GM18499 (cell line): ENCODE results near the gene PRKAR2B.
"Not testable (repeated sequence)": the region's sequence is repeated elsewhere in the genome, so short reads cannot be mapped to it uniquely, and the experiment has no call there.

Source experiments
- ATAC-seq: cut with Tn5 transposase; IDR thresholded peaks from one replicate; pipeline ENCODE4 v1.9.1; 2021; ENCODE audit warnings: moderate number of reproducible peaks; ENCODE audit not compliant: insufficient read depth, unreplicated experiment

Gene PRKAR2B

DNA sequence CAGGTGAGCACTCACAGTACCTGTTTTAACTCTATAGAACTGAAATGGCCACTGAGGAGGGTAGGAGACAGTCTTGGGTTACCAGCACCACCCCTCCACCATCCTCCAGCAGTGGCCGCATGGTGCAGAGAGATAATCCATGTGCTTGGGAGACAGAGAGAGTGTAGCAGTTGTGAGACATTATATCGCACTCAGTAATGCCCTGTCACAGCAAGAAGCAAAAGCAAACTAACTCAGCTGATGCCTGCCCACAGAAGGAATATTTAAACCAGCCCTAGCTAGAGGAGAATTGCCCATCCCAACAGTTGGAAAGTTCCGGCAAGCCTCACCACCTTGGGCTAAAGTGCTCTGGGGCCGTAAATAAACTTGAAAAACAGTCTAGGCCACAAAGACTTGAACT is 65.5 kb downstream of the PRKAR2B start:
- no peak for ATAC-seq

DNA sequence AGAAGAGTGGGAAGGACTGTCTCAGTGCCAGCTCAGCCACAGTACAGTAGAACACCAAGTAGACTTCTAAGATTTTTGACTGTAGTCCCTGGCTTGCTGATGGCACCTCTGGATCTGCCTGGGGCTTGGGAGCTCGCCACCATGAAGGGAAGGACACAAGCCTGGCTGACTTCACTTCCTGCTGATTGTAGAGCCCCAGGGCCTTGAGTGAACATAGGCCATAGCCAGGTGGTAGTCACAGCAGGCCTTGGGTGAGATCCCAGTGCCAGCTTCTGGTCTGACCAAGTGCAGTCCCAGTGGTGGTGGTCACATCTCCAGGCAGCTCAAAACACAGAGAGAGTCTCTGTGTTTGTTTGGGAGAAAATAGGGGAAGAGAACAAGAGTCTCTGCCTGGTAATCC is 66.7 kb downstream of the PRKAR2B start:
- no peak for ATAC-seq

DNA sequence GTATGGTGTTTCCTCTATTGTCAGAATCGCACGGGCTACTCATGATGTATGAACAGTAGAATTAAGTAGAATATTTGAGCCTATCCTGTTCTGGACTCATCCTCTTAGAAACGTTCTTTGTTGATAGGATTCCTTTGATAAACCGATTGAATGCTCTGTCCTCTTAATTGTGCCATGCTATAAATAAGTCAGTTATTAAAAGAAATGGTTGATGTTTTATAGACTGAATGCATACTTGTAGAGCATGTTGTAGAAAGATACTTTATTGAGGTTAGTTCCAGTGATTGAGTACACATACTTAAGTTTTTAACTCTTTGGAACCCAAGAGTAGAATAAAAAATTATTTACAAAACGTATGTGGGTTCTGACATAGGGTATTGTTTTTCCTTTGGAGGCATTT is 69.4 kb downstream of the PRKAR2B start:
- no peak for ATAC-seq

DNA sequence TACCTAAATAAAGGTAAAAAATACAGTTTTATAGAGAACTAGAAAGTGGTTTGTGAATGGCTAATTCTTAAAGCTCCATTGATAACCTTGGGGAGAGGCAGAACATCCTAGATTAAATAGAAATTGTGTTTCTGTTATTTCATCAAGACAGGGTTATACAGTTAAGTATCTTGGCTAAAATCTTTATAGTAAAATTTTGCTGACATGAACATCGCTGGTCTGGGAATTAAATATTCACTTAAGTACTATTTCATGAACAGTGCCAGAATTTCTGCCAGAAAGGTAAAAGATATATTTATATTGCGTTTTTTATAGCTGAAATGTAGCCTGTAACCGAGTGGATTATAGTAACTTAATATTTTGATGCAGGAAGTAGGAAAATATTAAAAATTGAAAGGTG is 70.6 kb downstream of the PRKAR2B start:
- no peak for ATAC-seq

DNA sequence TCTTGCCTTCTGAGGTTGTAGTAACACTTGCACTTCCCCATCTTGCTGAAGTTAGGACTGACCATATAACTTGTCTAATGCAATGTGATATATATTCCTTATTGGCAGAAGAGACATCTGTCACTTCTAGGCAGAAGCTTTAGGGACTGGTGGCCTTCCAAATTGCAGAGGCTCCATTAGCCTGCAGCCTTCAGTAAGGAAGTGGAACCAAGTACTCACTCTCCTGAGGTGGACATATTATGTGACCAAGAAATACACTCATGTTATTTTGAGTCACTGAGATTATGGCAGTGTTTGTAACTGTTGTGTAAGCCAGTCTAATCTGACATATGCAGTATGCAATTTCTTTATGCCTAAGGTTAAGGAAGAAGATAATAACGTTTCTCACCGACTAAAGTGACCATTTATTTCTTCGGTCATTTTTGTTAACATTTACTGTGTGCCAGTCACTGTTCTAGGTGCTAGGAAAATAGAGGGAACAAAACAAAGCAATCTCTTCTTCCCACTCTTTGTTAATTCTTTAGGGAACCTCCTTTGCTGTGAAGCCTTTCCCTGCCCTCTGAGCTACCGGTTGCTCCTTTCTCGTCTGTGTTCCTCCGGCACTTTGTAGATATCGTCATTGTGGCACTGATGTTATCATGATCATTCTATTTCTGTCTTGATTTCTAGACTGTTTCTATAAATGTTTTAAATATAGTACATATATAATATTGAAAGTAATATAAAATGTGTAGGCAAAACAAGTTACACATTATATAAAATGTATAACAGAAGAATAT is 71.4 kb downstream of the PRKAR2B start:
- no peak for ATAC-seq

DNA sequence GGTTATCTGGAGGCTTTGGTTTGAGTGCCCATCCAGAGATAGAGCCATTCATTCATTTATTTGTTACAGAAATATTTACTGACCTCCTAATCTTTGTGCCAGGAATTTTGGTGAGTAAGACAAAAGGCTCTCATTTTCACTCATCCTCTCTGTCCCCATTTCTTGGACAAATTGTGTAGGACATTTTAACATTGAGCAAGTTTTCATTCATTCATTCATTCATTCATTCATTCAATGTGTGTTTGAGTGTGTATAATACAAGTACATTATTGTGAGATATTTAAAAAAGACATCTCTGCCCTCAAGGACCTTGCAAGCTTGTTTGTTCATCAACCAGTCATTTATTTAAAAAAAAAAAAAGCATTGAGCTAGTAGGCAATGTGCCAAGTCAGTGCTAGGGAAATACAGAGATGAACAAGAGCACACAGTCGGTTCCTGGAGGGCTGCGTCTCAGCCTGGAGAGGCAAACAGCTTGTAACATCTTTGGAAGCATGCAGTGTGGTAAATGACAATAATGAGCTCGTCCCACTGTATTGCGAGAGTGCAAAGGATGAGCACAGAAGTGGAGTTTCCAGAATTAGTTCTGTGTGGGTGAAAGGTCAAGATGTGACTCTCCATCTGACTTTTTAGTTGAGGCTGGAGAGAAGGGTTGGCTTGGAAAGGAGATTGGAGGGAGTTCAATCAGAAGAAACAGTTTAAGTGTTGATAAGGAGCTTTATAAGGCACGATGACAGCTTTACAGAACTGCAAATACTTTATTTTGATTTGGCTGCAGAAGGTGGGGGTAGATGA is 73.8 kb downstream of the PRKAR2B start:
- ATAC-seq, result no peak

DNA sequence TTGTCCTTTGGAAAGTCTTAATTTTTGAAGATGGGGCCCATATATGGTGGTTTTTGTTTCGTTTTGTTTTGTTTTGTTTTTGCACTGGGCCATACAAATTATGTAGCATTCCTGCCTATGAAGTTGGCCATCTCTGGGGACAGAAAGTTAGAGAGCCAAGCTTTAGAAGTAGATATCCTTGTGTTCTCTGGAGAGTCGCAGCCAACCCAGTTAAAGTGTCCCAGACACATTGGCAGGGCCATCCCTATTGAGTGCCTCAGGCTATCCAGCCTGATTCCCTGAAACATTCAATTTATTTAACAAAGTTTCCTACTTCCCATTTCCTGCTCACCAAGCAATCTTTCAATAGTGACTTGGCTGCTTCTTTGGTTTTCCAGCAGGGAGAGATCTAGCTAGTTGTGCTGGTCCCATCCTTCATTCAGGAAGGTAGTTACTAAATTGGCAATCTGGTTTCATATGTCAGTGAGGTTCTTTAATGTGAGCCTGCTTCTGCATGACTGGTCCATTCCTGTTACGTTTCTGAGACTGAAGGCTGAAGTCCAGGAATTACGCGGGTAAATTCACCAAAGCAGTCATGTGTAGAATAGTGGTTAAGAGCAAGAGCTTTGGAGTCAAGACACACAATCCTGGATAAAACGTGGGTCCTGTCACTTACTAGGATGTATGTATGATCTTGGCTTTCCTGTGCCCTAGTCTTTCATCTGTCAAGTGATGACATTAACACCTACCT is 75.0 kb downstream of the PRKAR2B start:
- ATAC-seq, result no peak

DNA sequence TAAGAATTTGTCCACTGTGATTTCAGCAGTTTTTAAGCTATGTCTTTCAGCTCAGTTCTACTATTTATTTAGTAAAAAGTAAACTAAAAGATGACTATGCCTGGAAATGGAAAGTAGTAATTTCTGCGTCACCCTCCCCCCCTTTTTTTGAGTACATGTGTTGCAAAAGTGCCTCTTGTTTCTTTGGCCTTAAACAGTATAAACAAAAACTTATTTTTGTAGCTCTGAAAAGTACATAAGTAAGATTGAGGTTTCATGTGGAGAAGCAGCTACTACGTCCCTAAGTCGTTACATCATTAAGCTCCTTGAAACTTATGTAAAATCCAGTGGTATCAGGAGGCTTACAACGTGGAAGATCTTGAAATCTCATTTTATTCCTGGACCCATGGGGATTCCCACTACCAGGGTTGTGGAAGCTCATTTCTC is 78.0 kb downstream of the PRKAR2B start:
- ATAC-seq, result no peak

DNA sequence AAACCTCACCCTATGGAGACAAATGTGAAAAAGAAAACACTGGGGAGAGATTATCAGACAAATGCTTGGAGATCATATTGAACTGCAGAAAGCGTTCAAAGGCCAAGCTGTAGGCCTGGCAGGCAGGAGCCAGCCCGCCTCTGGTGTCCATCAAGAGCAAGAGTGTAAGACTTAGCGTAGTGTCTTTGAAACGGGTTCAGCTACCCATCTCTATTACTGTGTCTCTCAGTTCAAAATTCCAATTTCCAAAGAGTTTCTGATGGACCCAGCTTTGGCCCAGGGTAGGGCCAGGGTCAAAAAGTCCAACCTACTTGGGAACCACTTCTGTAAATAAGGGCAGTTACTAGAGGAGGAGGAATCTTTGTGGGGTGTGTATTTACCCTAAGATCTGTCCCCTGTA is 78.9 kb downstream of the PRKAR2B start:
- no peak for ATAC-seq

DNA sequence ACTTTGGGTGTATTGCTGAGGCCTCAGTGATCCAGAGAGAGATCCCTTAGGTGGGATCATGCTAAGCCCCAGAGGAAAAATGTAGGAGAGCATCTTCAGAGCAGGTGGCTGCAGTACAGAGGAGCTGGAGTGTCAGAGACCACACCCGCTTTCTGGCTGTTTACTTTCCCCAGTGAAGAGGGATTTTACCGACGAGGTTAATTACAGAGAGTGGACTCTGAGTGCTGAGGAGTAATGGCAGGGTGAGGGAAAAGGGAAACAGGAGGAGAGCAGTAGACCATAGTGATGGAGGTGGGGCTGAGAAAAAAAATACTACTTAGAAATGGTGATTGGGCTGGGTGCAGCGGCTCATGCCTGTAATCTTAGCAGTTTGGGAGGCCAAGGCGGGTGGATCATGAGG is 81.0 kb downstream of the PRKAR2B start:
- no peak for ATAC-seq

DNA sequence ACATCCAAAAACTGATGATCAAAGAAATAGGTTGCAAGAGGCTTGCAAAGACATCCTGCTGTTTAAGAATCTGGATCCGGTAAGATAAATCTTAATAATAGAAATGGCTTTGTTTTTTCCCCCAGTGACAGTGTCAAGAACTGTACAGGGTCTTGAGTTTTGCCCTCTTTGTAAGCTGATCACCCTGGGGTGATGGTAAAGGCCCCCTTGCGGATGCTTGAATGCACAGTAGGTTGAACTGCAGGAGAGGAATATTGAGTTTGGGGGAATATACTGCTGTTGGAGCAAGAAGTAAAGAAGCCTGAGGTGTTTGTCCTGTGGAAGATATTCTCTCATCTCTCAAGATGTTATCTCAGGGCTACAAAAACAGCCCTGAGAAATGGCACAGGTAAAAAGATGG is 83.7 kb downstream of the PRKAR2B start:
- no peak for ATAC-seq

DNA sequence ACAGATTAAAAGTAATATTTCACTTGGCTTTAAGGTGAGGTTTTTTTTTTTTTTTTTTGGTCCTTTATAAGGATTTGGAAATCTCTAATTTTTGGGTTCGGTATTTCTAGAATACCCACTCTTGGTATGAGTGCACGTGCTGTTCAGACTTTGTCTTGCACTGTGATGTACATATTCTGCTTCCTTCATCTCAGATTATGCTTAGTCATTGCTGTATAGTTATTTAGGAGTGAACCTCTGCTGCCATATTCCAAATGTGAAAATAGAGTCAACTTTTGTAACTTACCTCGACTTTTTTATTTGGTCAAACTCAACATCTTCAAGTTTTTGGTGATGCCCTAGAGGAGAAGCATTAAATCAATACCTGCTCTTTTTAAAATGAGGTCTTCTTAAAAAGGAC is 84.2 kb downstream of the PRKAR2B start:
- no peak for ATAC-seq

DNA sequence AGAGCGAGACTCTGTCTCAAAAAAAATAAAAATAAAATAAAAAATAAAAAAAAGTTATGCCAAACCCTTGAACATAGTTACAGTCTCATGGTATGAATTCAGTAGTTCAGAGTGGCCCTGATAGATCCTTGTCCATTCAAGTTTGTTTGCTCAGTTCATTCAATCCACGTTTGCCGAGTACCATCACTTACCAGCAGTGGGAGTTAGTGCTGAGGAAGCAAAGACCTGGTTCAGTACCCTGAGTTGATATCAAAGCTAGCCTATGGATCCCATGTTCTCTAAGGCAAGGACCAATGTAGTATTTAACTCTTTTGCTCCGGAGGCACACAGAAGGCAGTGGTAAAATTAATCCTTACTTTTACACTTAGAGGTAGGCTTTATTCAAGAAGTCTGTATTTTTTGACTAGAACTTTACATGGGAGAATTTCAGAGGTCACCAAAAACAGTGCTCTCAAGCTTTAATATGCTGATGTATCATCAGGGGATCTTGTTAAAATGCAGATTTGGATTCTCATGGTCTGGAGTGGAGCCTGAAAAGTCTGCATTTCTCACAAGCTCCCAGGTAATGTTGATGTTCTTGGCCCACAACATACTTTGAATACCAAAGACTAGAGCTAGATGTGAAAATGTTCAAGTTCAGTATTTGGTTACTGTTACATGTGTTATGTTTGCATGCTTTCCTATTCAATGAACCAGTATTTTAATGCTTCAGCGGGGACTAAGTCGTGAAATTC is 86.1 kb downstream of the PRKAR2B start:
- ATAC-seq, result no peak

DNA sequence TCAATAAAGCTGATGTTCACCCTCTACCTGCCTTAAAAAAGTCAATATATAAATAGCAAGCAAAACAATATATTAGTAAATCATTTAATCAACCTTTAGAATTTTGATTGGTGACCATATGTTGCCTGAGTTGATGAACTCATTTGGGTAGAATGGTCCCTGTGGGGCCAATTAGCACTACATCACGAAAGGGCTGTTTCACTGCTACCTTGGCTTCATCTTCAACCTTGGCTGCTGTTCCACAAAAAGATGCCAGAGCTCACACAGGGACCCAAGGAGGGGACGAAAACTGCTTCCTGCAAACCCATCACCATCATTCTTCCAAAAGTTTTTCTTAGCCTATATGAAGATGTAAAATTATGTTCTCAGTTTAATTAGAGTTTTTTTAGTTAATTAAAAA is 88.9 kb downstream of the PRKAR2B start:
- ATAC-seq, result no peak

DNA sequence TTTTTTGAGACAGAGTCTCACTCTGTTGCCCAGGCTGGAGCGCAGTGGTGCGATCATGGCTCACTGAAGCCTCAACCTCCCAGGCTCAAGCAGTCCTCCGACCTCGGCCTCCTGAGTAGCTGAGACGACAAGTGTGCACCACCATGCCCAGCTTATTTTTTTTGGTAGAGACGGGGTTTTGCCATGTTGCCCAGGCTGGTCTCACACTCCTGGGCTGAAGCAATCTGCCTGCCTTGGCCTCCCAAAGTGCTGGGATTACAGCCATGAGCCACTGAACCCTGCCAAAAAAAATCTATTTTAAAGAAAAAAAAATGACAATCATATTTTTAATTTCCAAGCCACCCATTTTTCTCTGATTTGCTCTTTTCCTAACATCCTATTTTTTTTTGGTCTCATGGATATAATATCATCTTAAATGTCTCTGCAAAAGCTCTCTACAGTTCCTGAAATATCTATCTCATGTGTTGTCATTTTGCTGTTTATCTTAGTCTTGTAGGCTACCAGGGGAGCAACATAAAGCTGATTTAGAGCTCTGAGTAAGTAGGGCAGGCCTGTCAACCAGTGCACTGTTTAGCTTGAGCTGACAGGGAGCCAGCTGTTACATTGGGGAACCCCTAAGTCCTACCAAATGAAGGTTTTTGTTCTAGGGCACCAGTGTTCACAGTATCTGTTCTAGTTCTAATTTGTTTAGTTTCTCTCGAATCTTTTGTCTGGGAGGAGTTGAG is 94.4 kb downstream of the PRKAR2B start:
- ATAC-seq, result no peak

DNA sequence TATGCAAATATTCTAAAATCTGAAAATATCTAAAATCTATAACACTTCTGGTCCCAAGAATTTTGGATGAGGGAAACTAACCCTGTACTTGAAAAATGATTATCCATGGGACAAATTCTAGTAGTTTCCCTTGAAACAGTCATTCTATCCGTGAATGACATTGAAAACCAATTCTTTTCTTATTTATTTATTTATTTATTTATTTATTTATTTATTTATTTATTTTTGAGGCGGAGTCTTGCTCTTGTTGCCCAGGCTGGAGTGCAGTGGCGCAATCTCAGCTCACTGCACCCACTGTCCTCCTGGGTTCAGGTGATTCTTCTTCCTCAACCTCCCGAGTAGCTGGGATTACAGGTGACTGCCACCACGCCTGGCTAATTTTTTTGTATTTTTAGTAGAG is 99.4 kb downstream of the PRKAR2B start:
- not testable (repeated sequence) for ATAC-seq

DNA sequence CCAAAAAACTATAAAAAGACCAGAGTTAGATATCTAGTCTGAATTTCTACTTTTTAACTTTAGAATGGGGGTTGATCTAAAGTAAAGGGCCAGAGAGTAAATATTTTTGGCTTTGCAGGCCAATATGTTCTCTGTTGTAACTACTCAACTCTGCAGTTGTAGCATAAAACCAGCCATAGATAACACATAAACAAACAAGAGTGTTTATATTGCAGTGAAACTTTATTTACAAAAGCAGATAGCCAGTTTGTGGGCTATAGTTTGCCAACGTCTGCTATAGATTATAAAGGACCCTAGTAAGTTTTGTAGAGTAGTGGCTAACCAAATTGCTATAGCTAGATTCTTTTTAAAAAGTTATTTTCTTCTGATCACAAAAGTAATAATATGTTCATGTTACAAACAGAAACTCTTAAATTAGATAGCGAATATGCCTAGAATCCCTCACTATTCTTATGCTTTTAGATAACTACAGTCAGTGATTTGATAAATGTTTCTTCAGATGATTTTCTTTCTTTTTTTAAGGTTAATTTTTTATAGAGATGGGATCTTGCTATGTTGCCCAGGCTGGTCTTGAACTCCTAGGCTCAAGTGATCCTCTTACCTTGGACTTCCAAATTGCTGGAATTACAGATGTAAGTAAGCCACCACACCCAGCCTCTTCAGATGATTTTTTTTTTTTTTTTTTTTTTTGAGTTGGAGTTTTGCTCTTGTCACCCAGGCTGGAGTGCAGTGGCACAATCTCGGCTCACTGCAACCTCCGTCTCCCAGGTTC is 100.7 kb downstream of the PRKAR2B start:
- no peak for ATAC-seq

DNA sequence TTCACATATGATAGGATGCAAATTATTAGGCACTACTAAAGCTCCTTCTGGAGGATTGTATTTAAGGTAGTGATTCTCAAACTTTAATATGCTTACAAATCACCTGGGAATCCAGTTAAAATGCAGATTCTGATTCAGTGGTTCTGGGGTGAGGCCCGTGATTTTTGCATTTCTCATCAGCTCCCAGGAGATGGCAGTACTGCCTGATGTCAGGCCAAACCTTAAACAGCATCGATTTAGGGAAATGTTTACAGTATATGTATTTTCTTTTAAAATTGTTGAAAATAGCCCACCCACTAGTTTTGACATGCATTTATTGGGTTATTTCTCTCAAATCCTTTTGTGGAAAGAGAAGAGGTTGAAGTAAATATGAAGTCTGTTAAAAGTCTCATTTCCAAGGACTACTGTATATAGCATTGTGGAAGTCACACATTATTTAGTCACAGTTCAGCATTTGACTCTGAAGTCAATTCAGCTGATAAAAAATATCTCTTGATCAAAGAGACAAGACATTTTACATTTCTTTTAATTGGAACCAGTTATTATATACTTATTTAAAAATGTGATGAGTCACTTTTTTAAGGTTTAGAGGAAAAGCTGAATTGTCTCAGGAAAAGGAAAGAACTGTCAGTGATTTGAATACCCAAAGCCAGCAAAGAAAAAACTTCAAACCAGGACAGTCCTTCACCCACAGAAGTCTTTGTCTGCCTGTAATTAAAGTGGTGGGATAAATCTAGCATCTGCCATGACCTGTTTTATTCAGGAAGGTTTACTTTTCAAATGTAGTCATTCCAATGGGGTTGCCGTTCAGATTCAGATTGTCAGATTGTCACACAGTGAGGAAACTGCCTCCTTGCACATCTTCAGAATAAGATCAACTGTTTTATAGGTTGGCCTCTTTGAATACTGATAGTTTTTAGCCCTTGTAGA is 103.2 kb downstream of the PRKAR2B start:
- ATAC-seq, result no peak
